SW 1271 (cell line): ENCODE measurements around the gene HAND2.
A peak's percentile ranks its signal among the peaks of the same experiment; 100 is the strongest.

ENCODE experiments used
- DNase-seq, 2 experiments: peaks; one replicate each; lab custom pipeline; 2025; lab: John Stamatoyannopoulos, UW

HAND2 gene

GRCh38 chr4:173519111-173520101 is 10.6 kb downstream of the HAND2 start:
- DNase-seq, result no peak

GRCh38 chr4:173518425-173519102 is 11.5 kb downstream of the HAND2 start:
- DNase-seq, result no peak

GRCh38 chr4:173517781-173518424 is 12.1 kb downstream of the HAND2 start:
- no peak for DNase-seq

- DNase-seq, result no peak
Measured at GRCh38 chr4:173516621-173517524, 13.2 kb downstream of the HAND2 start.

GRCh38 chr4:173515458-173515857 is 14.6 kb downstream of the HAND2 start:
- DNase-seq, result no peak

- DNase-seq, result no peak
Measured at GRCh38 chr4:173514641-173515217, 15.3 kb downstream of the HAND2 start.

GRCh38 chr4:173513651-173514050 is 16.4 kb downstream of the HAND2 start:
- DNase-seq, result no peak

- no peak for DNase-seq
Measured at GRCh38 chr4:173511787-173512361, 18.2 kb downstream of the HAND2 start.

- no peak for DNase-seq
Measured at GRCh38 chr4:173509036-173510001, 20.7 kb downstream of the HAND2 start.

GRCh38 chr4:173508386-173509035 is 21.5 kb downstream of the HAND2 start:
- no peak for DNase-seq

GRCh38 chr4:173507471-173508385 is 22.3 kb downstream of the HAND2 start:
- DNase-seq, result no peak

GRCh38 chr4:173506597-173507211 is 23.3 kb downstream of the HAND2 start:
- DNase-seq, result no peak

GRCh38 chr4:173505924-173506518 is 24.0 kb downstream of the HAND2 start:
- DNase-seq, result peak in 1 of 2 experiments; percentile 1

- no peak for DNase-seq
Measured at GRCh38 chr4:173504181-173504503, 25.9 kb downstream of the HAND2 start.

GRCh38 chr4:173503330-173504180 is 26.5 kb downstream of the HAND2 start:
- DNase-seq, result no peak

GRCh38 chr4:173502282-173502681 is 27.7 kb downstream of the HAND2 start:
- DNase-seq, result no peak
